LNCAP (cell line): ENCODE results near the gene ADGRA1.

Source experiments
- CTCF ChIP-seq: fragments of 450-650 bp; IDR thresholded peaks from 2 replicates; pipeline ENCODE4 v1.5.1; 2017; ENCODE audit warnings: mild to moderate bottlenecking

Gene ADGRA1

GRCh38 chr10:133150226-133150625, 62.5 kb downstream of the ADGRA1 start:
- no peak for TF ChIP-seq CTCF

- no peak for TF ChIP-seq CTCF
Measured at GRCh38 chr10:133150656-133151055, 62.9 kb downstream of the ADGRA1 start.

GRCh38 chr10:133151543-133151972, 63.8 kb downstream of the ADGRA1 start:
- TF ChIP-seq CTCF: no peak

GRCh38 chr10:133154411-133154810, 66.7 kb downstream of the ADGRA1 start:
- no peak for TF ChIP-seq CTCF

- no peak for TF ChIP-seq CTCF
Measured at GRCh38 chr10:133154996-133155778, 67.5 kb downstream of the ADGRA1 start.

GRCh38 chr10:133156674-133157579, 69.2 kb downstream of the ADGRA1 start:
- TF ChIP-seq CTCF: no peak

- TF ChIP-seq CTCF: no peak
Measured at GRCh38 chr10:133157662-133158436, 70.1 kb downstream of the ADGRA1 start.
